ENCODE results near the gene GCSAM. TPM values are rescaled to one million over a fixed set of nuclear protein-coding genes. Genes with fewer than 3 reads are reported as not detected.
A peak's percentile ranks its signal among the peaks of the same experiment; 100 is the strongest.

The GCSAM gene
- polyA plus RNA-seq, 1 of the 3 experiments (the other 2 are of a cell fraction) = not detected

GRCh38 chr3:112096176-112096575 lies 36.9 kb downstream of the GCSAM start:
- WGBS (ENCODE audit: low lambda C conversion rate) = 40% methylated on average over 2 of the region's 2 CpGs
- TF ChIP-seq, protein P1, sequence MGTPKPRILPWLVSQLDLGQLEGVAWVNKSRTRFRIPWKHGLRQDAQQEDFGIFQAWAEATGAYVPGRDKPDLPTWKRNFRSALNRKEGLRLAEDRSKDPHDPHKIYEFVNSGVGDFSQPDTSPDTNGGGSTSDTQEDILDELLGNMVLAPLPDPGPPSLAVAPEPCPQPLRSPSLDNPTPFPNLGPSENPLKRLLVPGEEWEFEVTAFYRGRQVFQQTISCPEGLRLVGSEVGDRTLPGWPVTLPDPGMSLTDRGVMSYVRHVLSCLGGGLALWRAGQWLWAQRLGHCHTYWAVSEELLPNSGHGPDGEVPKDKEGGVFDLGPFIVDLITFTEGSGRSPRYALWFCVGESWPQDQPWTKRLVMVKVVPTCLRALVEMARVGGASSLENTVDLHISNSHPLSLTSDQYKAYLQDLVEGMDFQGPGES (IDR thresholded peaks at IDR 0.05; ENCODE audit: low read depth, low read length) = no peak
- TF ChIP-seq TAF1 (IDR thresholded peaks at IDR 0.05; ENCODE audit: borderline replicate concordance, low read depth, low read length) = no peak
- Histone ChIP-seq H3K4me2 (no peak overlapping the region), H3K27ac (ENCODE audit: low read depth in 2 of 2, low read length in 1 of 2) (peak overlapping the region in 1 of 2 experiments; percentile 12; a peak in 1 of 4 replicates), H3K4me3 (ENCODE audit: low read depth in 2 of 2, low read length in 1 of 2) (no peak overlapping the region), H3K27me3 (ENCODE audit: insufficient read depth) (no peaks in the 10 kb centered on the region), H3K9me2 (no peaks in the 10 kb centered on the region), H3K36me3 (replicated peaks in 1 of 2; ENCODE audit: control insufficient read depth in 1 of 2, insufficient read depth in 2 of 2, low read length in 1 of 2) (peaks cover 0 to 13% of the 10 kb centered on the region in 2 experiments), H3K9ac (no peak overlapping the region), H4K20me1 (ENCODE audit: insufficient read depth) (no peaks in the 10 kb centered on the region), H3F3A (replicated peaks; ENCODE audit: insufficient read depth) (peaks cover 11% of the 10 kb centered on the region), H2AFZ (ENCODE audit: low read depth) (no peak overlapping the region), H3K9me3 (no peaks in the 10 kb centered on the region), H3K79me2 (ENCODE audit: insufficient read depth) (peaks cover 59% of the 10 kb centered on the region), H3K4me1 (ENCODE audit: control insufficient read depth in 1 of 2, insufficient read depth in 2 of 2, low read depth in 1 of 2, low read length in 1 of 2) (peaks cover 0 to 9% of the 10 kb centered on the region in 2 experiments; a peak in 1 of 4 replicates)
- ChIA-PET POLR2A (no interaction called here), CTCF (interaction anchor here (0.7 to 1.3 kb wide), 2 partner anchors 13 to 424 kb away, joined by 3 read pairs; no protein-coding TSS in a partner anchor)
- DNase-seq = no peak

DNA sequence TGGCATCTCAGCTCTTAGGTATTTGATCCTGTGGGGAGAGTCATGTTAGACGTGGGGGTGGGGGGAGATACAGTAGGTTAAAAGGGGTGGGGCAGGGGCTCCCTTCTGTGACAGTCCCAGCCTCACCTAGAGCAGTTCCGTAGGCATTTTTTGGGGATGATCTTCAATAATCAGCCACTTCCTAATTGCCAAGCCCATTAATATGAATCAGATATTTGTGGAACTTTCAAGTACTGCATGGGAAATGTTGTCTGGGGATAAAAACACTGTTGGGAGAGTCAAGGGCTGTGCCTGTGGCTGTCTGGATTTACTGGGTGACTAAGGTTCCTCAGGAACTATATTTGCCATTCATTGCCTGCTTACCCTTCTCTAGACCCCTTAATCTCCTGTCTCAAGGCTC lies 37.3 kb downstream of the GCSAM start:
- DNase-seq = no peak
- WGBS (ENCODE audit: low lambda C conversion rate) = 48% methylated on average over 2 of the region's 2 CpGs
- CTCF ChIA-PET = interaction anchor here (0.7 to 1.3 kb wide), 2 partner anchors 13 to 424 kb away, joined by 3 read pairs; no protein-coding TSS in a partner anchor

More for the DNA sequence above, 37.3 kb downstream of the GCSAM start:
- Histone ChIP-seq H2AFZ (ENCODE audit: low read depth) (no peak overlapping the region), H3K9me2 (no peaks in the 10 kb centered on the region), H4K20me1 (ENCODE audit: insufficient read depth) (no peaks in the 10 kb centered on the region), H3K27me3 (ENCODE audit: insufficient read depth) (no peaks in the 10 kb centered on the region), H3K27ac (ENCODE audit: low read depth in 2 of 2, low read length in 1 of 2) (peak overlapping the region in 1 of 2 experiments; percentile 12; a peak in 1 of 4 replicates), H3K4me3 (ENCODE audit: low read depth in 2 of 2, low read length in 1 of 2) (no peak overlapping the region), H3F3A (replicated peaks; ENCODE audit: insufficient read depth) (peaks cover 11% of the 10 kb centered on the region), H3K9ac (no peak overlapping the region), H3K79me2 (ENCODE audit: insufficient read depth) (peaks cover 59% of the 10 kb centered on the region), H3K36me3 (replicated peaks in 1 of 2; ENCODE audit: control insufficient read depth in 1 of 2, insufficient read depth in 2 of 2, low read length in 1 of 2) (peaks cover 0 to 13% of the 10 kb centered on the region in 2 experiments), H3K4me2 (no peak overlapping the region), H3K9me3 (no peaks in the 10 kb centered on the region), H3K4me1 (ENCODE audit: control insufficient read depth in 1 of 2, insufficient read depth in 2 of 2, low read depth in 1 of 2, low read length in 1 of 2) (peaks cover 0 to 9% of the 10 kb centered on the region in 2 experiments; a peak in 1 of 4 replicates)
- POLR2A ChIA-PET = no interaction called here
- TF ChIP-seq REST (IDR thresholded peaks at IDR 0.05; ENCODE audit: low read depth, low read length) = no peak
- TF ChIP-seq SIN3A (IDR thresholded peaks at IDR 0.05; ENCODE audit: borderline replicate concordance, low read depth, low read length) = no peak
- TF ChIP-seq MAX (IDR thresholded peaks at IDR 0.05; ENCODE audit: low read depth) = no peak
- TF ChIP-seq SMC3 (IDR thresholded peaks at IDR 0.05; ENCODE audit: low read depth, low read length) = no peak

Data from SK-N-SH (cell line).